HG02678 (cell line): ENCODE measurements around the gene FARP1.

Source experiments
- ATAC-seq: cut with Tn5 transposase; IDR thresholded peaks from one replicate; pipeline ENCODE4 v1.9.1; 2021; ENCODE audit warnings: mild to moderate bottlenecking, moderate library complexity; ENCODE audit not compliant: unreplicated experiment

The FARP1 gene

GRCh38 chr13:98301721-98302120 is 158.8 kb downstream of the FARP1 start:
- no peak for ATAC-seq

- ATAC-seq, result no peak
Measured at GRCh38 chr13:98303858-98304257, 161.0 kb downstream of the FARP1 start.

GRCh38 chr13:98305670-98306069 is 162.8 kb downstream of the FARP1 start:
- ATAC-seq, result no peak

- no peak for ATAC-seq
Measured at GRCh38 chr13:98307463-98308085, 164.7 kb downstream of the FARP1 start.

- ATAC-seq, result no peak
Measured at GRCh38 chr13:98308086-98308911, 165.4 kb downstream of the FARP1 start.

GRCh38 chr13:98309569-98310335 is 166.9 kb downstream of the FARP1 start:
- ATAC-seq, result no peak

- ATAC-seq, result no peak
Measured at GRCh38 chr13:98310485-98311199, 167.7 kb downstream of the FARP1 start.

GRCh38 chr13:98311200-98311548 is 168.3 kb downstream of the FARP1 start:
- no peak for ATAC-seq

- no peak for ATAC-seq
Measured at GRCh38 chr13:98312606-98313005, 169.7 kb downstream of the FARP1 start.

GRCh38 chr13:98313023-98313921 is 170.4 kb downstream of the FARP1 start:
- no peak for ATAC-seq

- no peak for ATAC-seq
Measured at GRCh38 chr13:98313922-98314292, 171.0 kb downstream of the FARP1 start.

GRCh38 chr13:98315466-98315865 is 172.6 kb downstream of the FARP1 start:
- ATAC-seq, result no peak

- ATAC-seq, result no peak
Measured at GRCh38 chr13:98315902-98316301, 173.0 kb downstream of the FARP1 start.

GRCh38 chr13:98317573-98318171 is 174.8 kb downstream of the FARP1 start:
- no peak for ATAC-seq

- ATAC-seq, result no peak
Measured at GRCh38 chr13:98318263-98318878, 175.5 kb downstream of the FARP1 start.

- ATAC-seq, result no peak
Measured at GRCh38 chr13:98320561-98321105, 177.7 kb downstream of the FARP1 start.

GRCh38 chr13:98321395-98321794 is 178.5 kb downstream of the FARP1 start:
- no peak for ATAC-seq

- no peak for ATAC-seq
Measured at GRCh38 chr13:98322091-98322718, 179.3 kb downstream of the FARP1 start.

GRCh38 chr13:98324105-98324504 is 181.2 kb downstream of the FARP1 start:
- ATAC-seq, result no peak
